ENCODE results near the gene ZDHHC13. TPM values are rescaled to one million over a fixed set of nuclear protein-coding genes. Genes with fewer than 3 reads are reported as not detected.

ZDHHC13 gene
- total and polyA plus RNA-seq, 2 of the 4 experiments (the other 2 are of a cell fraction) = 7.2 to 15.1 TPM

- no peak overlapping the region for H3K18ac ChIP-seq (ENCODE audit: low read depth, low read length)
- no peak for TF ChIP-seq MXI1 (IDR thresholded peaks at IDR 0.05; ENCODE audit: borderline replicate concordance, low read depth, low read length)
- TF ChIP-seq, protein P1, sequence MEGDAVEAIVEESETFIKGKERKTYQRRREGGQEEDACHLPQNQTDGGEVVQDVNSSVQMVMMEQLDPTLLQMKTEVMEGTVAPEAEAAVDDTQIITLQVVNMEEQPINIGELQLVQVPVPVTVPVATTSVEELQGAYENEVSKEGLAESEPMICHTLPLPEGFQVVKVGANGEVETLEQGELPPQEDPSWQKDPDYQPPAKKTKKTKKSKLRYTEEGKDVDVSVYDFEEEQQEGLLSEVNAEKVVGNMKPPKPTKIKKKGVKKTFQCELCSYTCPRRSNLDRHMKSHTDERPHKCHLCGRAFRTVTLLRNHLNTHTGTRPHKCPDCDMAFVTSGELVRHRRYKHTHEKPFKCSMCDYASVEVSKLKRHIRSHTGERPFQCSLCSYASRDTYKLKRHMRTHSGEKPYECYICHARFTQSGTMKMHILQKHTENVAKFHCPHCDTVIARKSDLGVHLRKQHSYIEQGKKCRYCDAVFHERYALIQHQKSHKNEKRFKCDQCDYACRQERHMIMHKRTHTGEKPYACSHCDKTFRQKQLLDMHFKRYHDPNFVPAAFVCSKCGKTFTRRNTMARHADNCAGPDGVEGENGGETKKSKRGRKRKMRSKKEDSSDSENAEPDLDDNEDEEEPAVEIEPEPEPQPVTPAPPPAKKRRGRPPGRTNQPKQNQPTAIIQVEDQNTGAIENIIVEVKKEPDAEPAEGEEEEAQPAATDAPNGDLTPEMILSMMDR (conservative IDR thresholded peaks at IDR 0.05; ENCODE audit: low read depth, low read length) = no peak
- TF ChIP-seq RCOR1 (IDR thresholded peaks at IDR 0.05; ENCODE audit: insufficient replicate concordance, low read length) = no peak
- TF ChIP-seq RAD21 (IDR thresholded peaks at IDR 0.05; ENCODE audit: low read length) = no peak
- no peak for TF ChIP-seq BHLHE40 (IDR thresholded peaks at IDR 0.05; ENCODE audit: low read depth, low read length)
- TF ChIP-seq SMC3 (IDR thresholded peaks at IDR 0.05; ENCODE audit: low read depth, low read length) = no peak
- TF ChIP-seq CHD1 (IDR thresholded peaks at IDR 0.05; ENCODE audit: low read depth, low read length) = no peak
- TF ChIP-seq NFE2L2 (IDR thresholded peaks at IDR 0.05; ENCODE audit: low read depth, low read length) = no peak
- TF ChIP-seq MAZ (IDR thresholded peaks at IDR 0.05; ENCODE audit: borderline replicate concordance, low read depth, low read length) = no peak
- TF ChIP-seq RFX5 (IDR thresholded peaks at IDR 0.05; ENCODE audit: low read depth, low read length) = no peak
- TF ChIP-seq MAFK (IDR thresholded peaks at IDR 0.05; ENCODE audit: low read depth, low read length) = no peak
- no peak for TF ChIP-seq POLR2A (IDR thresholded peaks at IDR 0.05; ENCODE audit: low read depth, low read length)
- TF ChIP-seq ELK1 (IDR thresholded peaks at IDR 0.05; ENCODE audit: borderline replicate concordance, low read depth, low read length) = no peak
- TF ChIP-seq FOS (IDR thresholded peaks at IDR 0.05; ENCODE audit: low read depth, low read length) = no peak
- no peak overlapping the region for H3K23ac ChIP-seq (ENCODE audit: low read depth, low read length)
- ATAC-seq (ENCODE audit: low read depth) = no peak
- dilution Hi-C loops (cut with HindIII; ENCODE audit: low sequenced_read_pairs, unreplicated experiment) = no loop called here
- H3K79me1 ChIP-seq (ENCODE audit: low read depth in 1 of 2, low read length in 2 of 2) = no peaks in the 10 kb centered on the region
- no peak overlapping the region for H2BK20ac ChIP-seq (ENCODE audit: low read depth, low read length)
- no peak overlapping the region for H3K56ac ChIP-seq (ENCODE audit: extremely low read depth, insufficient read depth, low read length)
- no peak overlapping the region for H3K14ac ChIP-seq (replicated peaks; ENCODE audit: low read depth, low read length)
- WGBS, 2 experiments (ENCODE audit: extremely low coverage in 2 of 2, insufficient read length in 1 of 2) = no CpG with 5 or more reads among the region's 2 CpGs
- no peak overlapping the region for H2BK15ac ChIP-seq (ENCODE audit: low read depth, low read length)
- no peak overlapping the region for H4K5ac ChIP-seq (ENCODE audit: low read depth, low read length)
- H3K9me1 ChIP-seq (ENCODE audit: insufficient read depth, low read length) = no peaks in the 10 kb centered on the region
- peaks cover 6% of the 10 kb centered on the region; the same call in 1 of the 2 replicates for H3K36me3 ChIP-seq (ENCODE audit: control insufficient read depth, insufficient read depth, low read length)
- no peaks in the 10 kb centered on the region for H3K9me3 ChIP-seq (ENCODE audit: control insufficient read depth, insufficient read depth, low read length)
- no peak overlapping the region for H3K4me3 ChIP-seq (ENCODE audit: insufficient read depth, low read depth, low read length)
- no peaks in the 10 kb centered on the region for H3K27me3 ChIP-seq (ENCODE audit: control insufficient read depth, insufficient read depth, low read length)
- H3K4ac ChIP-seq (ENCODE audit: low read depth, low read length) = no peak overlapping the region
- H4K20me1 ChIP-seq (ENCODE audit: insufficient read depth, low read length) = no peaks in the 10 kb centered on the region
- no peak overlapping the region for H2AK9ac ChIP-seq (replicated peaks; ENCODE audit: low read depth, low read length, poor library complexity)
- intact Hi-C loops (cut with micrococcal nuclease) = no loop called here
- no peak overlapping the region for H3K9ac ChIP-seq (ENCODE audit: low read depth, low read length)
- no peak overlapping the region for H4K8ac ChIP-seq (ENCODE audit: low read depth in 2 of 2, low read length in 2 of 2)
- H3K27ac ChIP-seq (ENCODE audit: insufficient read depth, low read length) = no peak overlapping the region
- no peak overlapping the region for H3K4me2 ChIP-seq (ENCODE audit: low read depth, low read length)
- no peak overlapping the region for H2BK5ac ChIP-seq (ENCODE audit: low read depth, low read length, poor library complexity, severe bottlenecking)
- no peak overlapping the region for H2BK120ac ChIP-seq (ENCODE audit: low read depth, low read length)
- POLR2A ChIA-PET (ENCODE audit: unreplicated experiment) = no interaction called here
- BruUV-seq (replicated peaks) = no TSS peak
- in situ Hi-C loops (cut with MboI; ENCODE audit: low sequenced_read_pairs) = no loop called here
- CTCF ChIA-PET = no interaction called here
- H2AK5ac ChIP-seq (ENCODE audit: low read depth, low read length) = no peak overlapping the region
- H3K4me1 ChIP-seq (ENCODE audit: control insufficient read depth, insufficient read depth, low read length) = 0 out of 2 replicates have a peak, but pooled peaks cover 1% of the 10 kb centered on the region
- H2AFZ ChIP-seq (replicated peaks; ENCODE audit: low read length, poor library complexity) = no peak overlapping the region
- DNase-seq = no peak
- H4K91ac ChIP-seq (ENCODE audit: insufficient read depth, low read depth, low read length) = no peak overlapping the region
Measured at GRCh38 chr11:19161651-19162050, 44.7 kb downstream of the ZDHHC13 start.
